C1 segment of cervical spinal cord (tissue), 14 donors: Measurements from ENCODE around the gene CDT1.

Source experiments
- DNase-seq, 14 donors: peaks; one replicate each; lab custom pipeline; 2025; lab: John Stamatoyannopoulos, UW

CDT1 gene

GRCh38 chr16:88855176-88855575 is 51.6 kb downstream of the CDT1 start:
- DNase-seq: no peak

DNA sequence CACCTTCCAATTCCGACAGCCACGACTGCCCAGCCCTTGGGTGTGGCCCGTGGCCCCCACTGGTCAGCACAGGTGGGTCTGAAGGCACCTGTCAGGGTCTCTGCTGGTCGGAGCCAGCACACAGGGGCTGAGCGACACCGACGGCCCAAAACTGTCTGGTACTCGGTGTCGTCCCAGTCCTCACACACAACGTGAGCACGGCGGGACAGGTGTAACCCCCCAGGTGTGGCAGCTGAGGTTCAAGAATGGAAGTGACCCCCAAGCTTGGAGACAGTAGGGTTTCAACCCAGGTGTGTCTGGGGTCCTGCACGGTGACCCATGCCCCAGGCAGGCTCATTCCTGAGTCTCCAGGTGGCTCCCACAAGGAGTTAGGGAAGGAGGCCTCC is 52.1 kb downstream of the CDT1 start:
- no peak for DNase-seq

DNA sequence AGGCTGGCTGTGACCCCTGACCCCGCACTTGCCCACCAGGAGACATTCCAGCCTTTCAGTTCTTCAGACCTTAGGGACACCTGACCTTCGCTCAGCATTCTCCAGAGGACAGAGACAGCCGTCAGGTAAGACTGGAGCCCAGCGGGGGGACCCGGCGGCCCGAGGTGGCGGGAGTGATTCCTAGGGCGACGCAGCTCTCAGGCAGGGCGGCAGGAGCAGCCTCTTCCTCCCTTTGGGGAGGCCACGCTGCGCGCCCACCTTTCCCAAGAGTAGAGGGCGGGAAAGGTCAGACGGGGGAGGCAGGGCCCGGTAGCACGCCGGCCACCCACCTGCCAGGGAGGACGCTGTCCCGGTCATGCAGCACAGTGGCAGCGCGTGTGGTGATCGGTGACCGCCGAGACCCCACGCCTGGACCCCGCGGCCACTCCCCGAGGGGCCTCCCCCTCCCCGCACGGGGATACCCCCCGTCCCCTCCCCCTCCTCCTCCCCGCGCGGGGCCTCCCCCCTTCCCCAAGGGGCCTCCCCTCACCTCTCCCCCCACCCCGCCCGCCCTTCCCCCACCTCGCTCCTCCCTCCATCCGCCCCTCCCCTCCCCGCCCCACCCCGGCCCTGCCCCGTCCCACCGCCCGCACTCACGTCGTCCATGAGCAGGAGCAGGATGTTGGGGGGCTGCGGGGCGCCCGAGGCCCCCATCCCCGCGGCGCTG is 52.7 kb downstream of the CDT1 start:
- no peak for DNase-seq

GRCh38 chr16:88856828-88857727 is 53.5 kb downstream of the CDT1 start, which contains the start of the genes GALNS and TRAPPC2L:
Gene GALNS (minus strand): TSS chr16:88856947. CDS start chr16:88856877, 70 bp downstream.
Gene TRAPPC2L (plus strand): TSS chr16:88857127. CDS start chr16:88857151, 24 bp downstream.
- DNase-seq: peak; percentile 69 to 99 (median 97)

DNA sequence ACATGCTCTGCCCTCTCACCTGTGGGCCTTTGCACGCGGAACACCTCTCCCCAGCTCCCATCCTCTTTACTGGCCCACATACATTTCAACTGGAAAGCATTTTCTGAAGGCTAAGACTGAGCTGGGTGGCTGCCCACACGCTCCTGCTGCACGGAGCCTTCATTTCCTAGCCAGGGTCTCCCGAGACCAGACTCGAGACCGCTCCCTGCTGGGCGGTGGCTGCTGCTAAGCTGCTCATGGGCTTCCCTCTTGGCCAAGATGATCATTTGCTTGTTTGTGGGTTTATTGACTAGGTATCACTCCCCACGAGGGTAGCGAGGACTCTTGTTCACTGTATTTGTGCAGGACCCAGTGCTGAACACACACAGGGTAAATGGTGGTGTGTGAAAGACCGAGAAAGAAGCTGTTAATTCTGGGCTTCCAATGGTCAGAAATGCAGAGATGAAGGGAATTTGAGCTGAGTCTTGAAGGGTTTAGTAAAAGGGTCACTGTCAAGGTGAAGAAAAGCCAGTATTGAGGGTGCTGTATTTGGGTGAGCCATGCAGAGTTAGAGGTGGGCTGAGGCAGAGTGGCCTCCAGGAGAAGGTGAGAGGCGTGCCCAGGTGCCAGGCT is 54.2 kb downstream of the CDT1 start:
- DNase-seq: peak in 13 of 14 donors; percentile 18 to 73 (median 55)
